ENCODE data around the gene DCT.

DCT gene

GRCh38 chr13:94455414-94455813 lies 24.1 kb downstream of the DCT start:
- DNase-seq (ENCODE audit: insufficient read length, low spot score) (no peak), FAIRE-seq (no peak)

GRCh38 chr13:94454906-94455305 lies 24.6 kb downstream of the DCT start:
- DNase-seq (ENCODE audit: insufficient read length, low spot score) (no peak), FAIRE-seq (no peak)

GRCh38 chr13:94454334-94454733 lies 25.1 kb downstream of the DCT start:
- no peak for DNase-seq (ENCODE audit: insufficient read length, low spot score)
- no peak for FAIRE-seq

- no peak for FAIRE-seq
Measured at GRCh38 chr13:94444826-94445225, 34.7 kb downstream of the DCT start.

GRCh38 chr13:94435604-94436226 lies 43.8 kb downstream of the DCT start:
- peak; percentile 45 for FAIRE-seq
- peak; percentile 10 for DNase-seq (ENCODE audit: insufficient read length, low spot score)

More at GRCh38 chr13:94444826-94445225, 34.7 kb downstream of the DCT start:
- no peak for DNase-seq (ENCODE audit: insufficient read length, low spot score)

- FAIRE-seq (peak; percentile 26), DNase-seq (ENCODE audit: insufficient read length, low spot score) (no peak)
Measured at GRCh38 chr13:94433055-94433961, 46.2 kb downstream of the DCT start.

- FAIRE-seq (no peak), DNase-seq (ENCODE audit: insufficient read length, low spot score) (no peak)
Measured at GRCh38 chr13:94431987-94432386, 47.5 kb downstream of the DCT start.

- DNase-seq (ENCODE audit: insufficient read length, low spot score) (no peak), FAIRE-seq (no peak)
Measured at GRCh38 chr13:94431574-94431973, 47.9 kb downstream of the DCT start.

GRCh38 chr13:94427313-94427953 lies 52.0 kb downstream of the DCT start:
- no peak for FAIRE-seq
- DNase-seq (ENCODE audit: insufficient read length, low spot score) = no peak

- FAIRE-seq = no peak
- DNase-seq (ENCODE audit: insufficient read length, low spot score) = no peak
Measured at GRCh38 chr13:94419925-94420305, 59.6 kb downstream of the DCT start.

GRCh38 chr13:94419304-94419924 lies 60.1 kb downstream of the DCT start:
- FAIRE-seq (no peak), DNase-seq (ENCODE audit: insufficient read length, low spot score) (no peak)

- no peak for DNase-seq (ENCODE audit: insufficient read length, low spot score)
- FAIRE-seq = no peak
Measured at GRCh38 chr13:94417294-94417693, 62.2 kb downstream of the DCT start.

- FAIRE-seq (no peak), DNase-seq (ENCODE audit: insufficient read length, low spot score) (no peak)
Measured at GRCh38 chr13:94416454-94417080, 62.9 kb downstream of the DCT start.

GRCh38 chr13:94415500-94416237 lies 63.8 kb downstream of the DCT start:
- DNase-seq (ENCODE audit: insufficient read length, low spot score) (no peak), FAIRE-seq (no peak)

- FAIRE-seq (no peak), DNase-seq (ENCODE audit: insufficient read length, low spot score) (no peak)
Measured at GRCh38 chr13:94414708-94415107, 64.8 kb downstream of the DCT start.

GRCh38 chr13:94414141-94414540 lies 65.3 kb downstream of the DCT start:
- DNase-seq (ENCODE audit: insufficient read length, low spot score) (no peak), FAIRE-seq (no peak)

- no peak for DNase-seq (ENCODE audit: insufficient read length, low spot score)
- no peak for FAIRE-seq
Measured at GRCh38 chr13:94413598-94413944, 65.9 kb downstream of the DCT start.

- no peak for FAIRE-seq
- DNase-seq (ENCODE audit: insufficient read length, low spot score) = no peak
Measured at GRCh38 chr13:94412870-94413597, 66.4 kb downstream of the DCT start.

GRCh38 chr13:94411747-94412146 lies 67.7 kb downstream of the DCT start:
- FAIRE-seq = no peak

More at GRCh38 chr13:94411747-94412146, 67.7 kb downstream of the DCT start:
- no peak for DNase-seq (ENCODE audit: insufficient read length, low spot score)
